HepG2 (cell line): Measurements from ENCODE around the gene IRAK2. TPM values are rescaled to one million over a fixed set of nuclear protein-coding genes. Genes with fewer than 3 reads are reported as not detected.

Source experiments
- CBX2 ChIP-seq, 2 experiments: fragments of 200-600 bp in 1 of 2; sonication (generic); formaldehyde crosslinking in 1 of 2; IDR thresholded peaks; 2 replicates each; pipeline versions ENCODE4 v1.7.0 to v1.8.1; 2018 to 2022; ENCODE audit warnings: low read depth in 2 of 2, low read length in 1 of 2, mild to moderate bottlenecking in 1 of 2, missing genetic modification reagents in 1 of 2
- DMTF1 ChIP-seq: sonication (generic); formaldehyde crosslinking; IDR thresholded peaks from 2 replicates; pipeline ENCODE4 v1.4.0; 2020; ENCODE audit warnings: mild to moderate bottlenecking, missing genetic modification reagents
- ETV5 ChIP-seq: IDR thresholded peaks from 2 replicates; pipeline ENCODE4 v1.6.1; 2018; ENCODE audit warnings: missing biosample characterization, missing genetic modification reagents, inconsistent platforms, borderline replicate concordance
- FOXA1 ChIP-seq, 2 experiments: fragments of 450-650 bp in 1 of 2; sonication (generic) in 1 of 2; formaldehyde crosslinking in 1 of 2; IDR thresholded peaks; 2 replicates each; pipeline versions ENCODE4 v1.4.0 to v1.6.1; 2016 to 2020; ENCODE audit warnings: missing genetic modification reagents in 1 of 2
- FOXC1 ChIP-seq: sonication (generic); formaldehyde crosslinking; IDR thresholded peaks from 2 replicates; pipeline ENCODE4 v1.8.0; 2022; ENCODE audit warnings: mild to moderate bottlenecking, missing genetic modification reagents, borderline replicate concordance
- KIAA2018 ChIP-seq: sonication (generic); formaldehyde crosslinking; IDR thresholded peaks from 2 replicates; pipeline ENCODE4 v1.5.0; 2020; ENCODE audit warnings: mild to moderate bottlenecking, missing genetic modification reagents, borderline replicate concordance
- MEF2D ChIP-seq: sonication (generic); formaldehyde crosslinking; IDR thresholded peaks from 2 replicates; pipeline ENCODE4 v1.5.1; 2020; ENCODE audit warnings: mild to moderate bottlenecking, missing genetic modification reagents
- PHF20 ChIP-seq: sonication (generic); formaldehyde crosslinking; IDR thresholded peaks from 2 replicates; pipeline ENCODE4 v1.5.0; 2020; ENCODE audit warnings: mild to moderate bottlenecking, missing genetic modification reagents
- PPARG ChIP-seq: conservative IDR thresholded peaks from 2 replicates; pipeline ENCODE4 v1.6.1; 2016; ENCODE audit warnings: missing biosample characterization, missing genetic modification reagents
- TGIF2 ChIP-seq: IDR thresholded peaks from 2 replicates; pipeline ENCODE4 v1.6.1; 2016; ENCODE audit warnings: control low read depth, missing compliant biosample characterization
- ZFP62 ChIP-seq: sonication (generic); formaldehyde crosslinking; IDR thresholded peaks from 2 replicates; pipeline ENCODE4 v1.4.0; 2020; ENCODE audit warnings: missing genetic modification reagents
- ZKSCAN8 ChIP-seq: IDR thresholded peaks from 2 replicates; pipeline ENCODE4 v1.6.1; 2016; ENCODE audit warnings: borderline replicate concordance, missing genetic modification reagents, missing compliant biosample characterization
- ZNF124 ChIP-seq: sonication (generic); formaldehyde crosslinking; IDR thresholded peaks from 2 replicates; pipeline ENCODE4 v1.4.0; 2020; ENCODE audit warnings: missing genetic modification reagents
- ZNF296 ChIP-seq: sonication (generic); formaldehyde crosslinking; conservative IDR thresholded peaks from 2 replicates; pipeline ENCODE4 v1.5.0; 2020; ENCODE audit warnings: mild to moderate bottlenecking, missing genetic modification reagents
- ZNF564 ChIP-seq: sonication (generic); formaldehyde crosslinking; IDR thresholded peaks from 2 replicates; pipeline ENCODE4 v1.8.1; 2023; ENCODE audit warnings: mild to moderate bottlenecking, missing genetic modification reagents
- ZNF644 ChIP-seq: IDR thresholded peaks from 2 replicates; pipeline ENCODE4 v1.6.1; 2016; ENCODE audit warnings: low read depth
- ZNF792 ChIP-seq: IDR thresholded peaks from 2 replicates; pipeline ENCODE4 v1.6.1; 2016
- ZNF891 ChIP-seq: sonication (generic); formaldehyde crosslinking; IDR thresholded peaks from 2 replicates; pipeline ENCODE4 v1.5.0; 2020; ENCODE audit warnings: mild to moderate bottlenecking, missing genetic modification reagents
- polyA plus RNA-seq, 8 experiments: library from polyadenylated mRNA; depleted of rRNA in 3 of 8; stranded (reverse) in 7 of 8; unstranded in 1 of 8; fragments of >200 nt; fragmentation: Illumina TruSeq in 4 of 8; extraction: Trizol in 4 of 8; gene quantifications; 2 replicates each; pipeline versions ENCODE4 v1.2.1 to v1.2.3, GENCODE V29; 2011 to 2016; ENCODE audit warnings: low read depth in 4 of 8, missing spikeins in 1 of 8, mixed read lengths in 1 of 8; ENCODE audit not compliant: insufficient read depth in 1 of 8
- total RNA-seq, 5 experiments: library from RNA; depleted of rRNA; stranded (reverse); fragments of >200 nt; fragmentation: Illumina TruSeq; extraction: Trizol; gene quantifications; 2 replicates each; pipeline ENCODE4 v1.2.3, GENCODE V29; 2016; ENCODE audit warnings: low read depth in 1 of 5

The IRAK2 gene
- total and polyA plus RNA-seq, 2 of the 13 experiments (the other 11 are each of a cell fraction or from before 2014, with no cell fraction given): 13.1 to 23.3 TPM

- no peak for TF ChIP-seq KIAA2018 (CRISPR knock-in tag)
- no peak for TF ChIP-seq FOXC1 (CRISPR knock-in tag)
- TF ChIP-seq ZNF891 (CRISPR knock-in tag): no peak; the same call in 1 of the 2 replicates
- TF ChIP-seq ZKSCAN8 (CRISPR knock-in tag): no peak
- TF ChIP-seq PPARG: peak; percentile 36; the same call in 1 of the 2 replicates
- TF ChIP-seq ZNF124 (CRISPR knock-in tag): no peak
- 0 out of 2 replicates have a peak, but pooled peaks have one; percentile 38 for TF ChIP-seq ZFP62 (CRISPR knock-in tag)
- no peak for TF ChIP-seq DMTF1
- peak; percentile 63 for TF ChIP-seq FOXA1 (IDR thresholded peaks at IDR 0.05)
- peak; percentile 95 for TF ChIP-seq FOXA1 (CRISPR knock-in tag; IDR thresholded peaks at IDR 0.05)
- 0 out of 2 replicates have a peak, but pooled peaks have one; percentile 49 for TF ChIP-seq TGIF2
- TF ChIP-seq ZNF792 (CRISPR knock-in tag): no peak
- TF ChIP-seq MEF2D (CRISPR knock-in tag): no peak
- no peak for TF ChIP-seq CBX2 (IDR thresholded peaks at IDR 0.05; ENCODE audit: low read depth, low read length)
- TF ChIP-seq CBX2 (CRISPR knock-in tag; IDR thresholded peaks at IDR 0.05; ENCODE audit: low read depth): no peak
- TF ChIP-seq ZNF564: no peak
- no peak for TF ChIP-seq ZNF644 (CRISPR knock-in tag)
- peak; percentile 56 for TF ChIP-seq PHF20 (CRISPR knock-in tag)
- TF ChIP-seq ZNF296 (CRISPR knock-in tag): no peak
- TF ChIP-seq ETV5: peak; percentile 78; the same call in 1 of the 2 replicates
Observed at GRCh38 chr3:10292505-10293419, 128.0 kb downstream of the IRAK2 start, which contains the start of gene GHRL (continued).
